ENCODE data around the gene HRH2.

GRCh38 chr5:175683921-175684320, 26.1 kb downstream of the HRH2 start:
- no peak for TF ChIP-seq CTCF (IDR thresholded peaks at IDR 0.05)
- TF ChIP-seq STAT6 (CRISPR knock-in tag; conservative IDR thresholded peaks at IDR 0.05; ENCODE audit: low read depth): no peak
- TF ChIP-seq TEAD4 (CRISPR knock-in tag; IDR thresholded peaks at IDR 0.05): no peak
- no peak for TF ChIP-seq CREB1 (CRISPR knock-in tag; IDR thresholded peaks at IDR 0.05)
- no peak for TF ChIP-seq MLX (CRISPR knock-in tag; IDR thresholded peaks at IDR 0.05)
- TF ChIP-seq ATF3 (CRISPR knock-in tag; conservative IDR thresholded peaks at IDR 0.05): no peak
- no peak for TF ChIP-seq MAX (CRISPR knock-in tag; IDR thresholded peaks at IDR 0.05)
- TF ChIP-seq USF1 (CRISPR knock-in tag; IDR thresholded peaks at IDR 0.05): no peak
- no peak for TF ChIP-seq PREB (CRISPR knock-in tag; IDR thresholded peaks at IDR 0.05; ENCODE audit: borderline replicate concordance)
- TF ChIP-seq IRF1 (CRISPR knock-in tag; IDR thresholded peaks at IDR 0.05): no peak
- TF ChIP-seq GRHL2 (CRISPR knock-in tag; IDR thresholded peaks at IDR 0.05; ENCODE audit: insufficient replicate concordance, severe bottlenecking): no peak
- TF ChIP-seq CREM (CRISPR knock-in tag; IDR thresholded peaks at IDR 0.05): no peak
- no peak for TF ChIP-seq ZNF263 (CRISPR knock-in tag; IDR thresholded peaks at IDR 0.05; ENCODE audit: low read depth)
- no peak for TF ChIP-seq USF2 (CRISPR knock-in tag; IDR thresholded peaks at IDR 0.05)

Data from WTC11 (cell line).